NCI-H510A treated with DMSO at 0.1 percent for 48 hours (cell line): ENCODE measurements around the gene REXO5.

Experiments used
- DNase-seq: peaks from one replicate; lab custom pipeline; 2025; lab: John Stamatoyannopoulos, UW

REXO5 gene

DNA sequence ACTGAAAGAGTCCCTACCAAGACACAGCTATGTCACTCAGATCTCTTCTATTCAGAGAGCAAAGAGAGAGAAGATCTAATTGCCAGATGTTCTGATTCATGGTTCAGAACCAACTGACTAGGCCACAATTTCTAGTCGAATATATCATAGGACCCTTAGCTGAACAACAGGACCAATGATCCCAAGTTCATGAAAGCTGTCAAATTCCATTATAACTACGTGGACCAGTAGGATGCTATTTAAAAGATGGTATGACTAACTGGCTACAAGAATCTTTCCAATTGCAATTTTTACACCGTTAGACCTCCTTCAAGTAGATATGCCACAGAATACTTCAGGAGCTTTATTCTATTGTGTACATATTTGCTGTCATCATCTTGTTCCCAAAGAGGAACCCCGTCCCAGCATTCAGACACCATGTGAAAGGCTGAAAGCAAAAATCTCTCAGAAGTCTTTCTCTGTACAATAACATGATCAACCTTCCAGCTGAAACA, 67.8 kb downstream of the REXO5 start:
- no peak for DNase-seq

DNA sequence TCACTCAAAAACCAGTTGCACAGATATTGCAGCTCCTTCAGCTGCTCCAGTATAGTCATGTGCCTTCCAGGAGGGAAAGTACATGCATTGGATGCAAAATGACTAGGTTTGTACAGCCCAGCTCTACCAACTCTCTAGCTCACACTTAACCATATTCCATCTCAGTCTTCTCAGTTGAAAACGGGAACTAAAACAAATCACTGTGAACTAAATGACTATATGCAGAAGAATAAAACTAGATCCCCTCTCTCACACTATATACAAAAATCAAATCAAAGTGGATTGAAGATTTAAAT, 69.0 kb downstream of the REXO5 start:
- DNase-seq = no peak

DNA sequence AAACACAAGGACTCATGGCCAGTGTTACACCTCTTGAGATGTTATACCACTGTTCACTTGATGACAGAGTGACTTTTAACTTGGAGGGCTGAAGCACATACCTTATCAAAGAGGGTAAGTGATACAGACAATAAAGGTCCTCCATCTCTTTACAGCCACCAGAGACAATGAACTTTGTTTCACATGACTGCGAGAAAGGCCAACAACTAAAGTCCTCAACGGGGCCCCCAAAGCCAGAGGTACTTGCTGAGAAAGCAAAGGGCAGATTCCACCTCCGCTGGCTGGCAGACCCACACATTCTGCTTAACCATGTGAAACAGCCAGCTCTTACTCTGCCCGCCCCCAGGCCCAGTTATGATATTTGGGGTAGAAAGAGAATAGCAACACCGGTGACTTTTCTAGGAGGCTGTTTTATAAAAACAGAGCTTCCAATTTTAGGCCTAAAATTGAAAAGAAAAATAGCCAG, 72.4 kb downstream of the REXO5 start:
- no peak for DNase-seq

DNA sequence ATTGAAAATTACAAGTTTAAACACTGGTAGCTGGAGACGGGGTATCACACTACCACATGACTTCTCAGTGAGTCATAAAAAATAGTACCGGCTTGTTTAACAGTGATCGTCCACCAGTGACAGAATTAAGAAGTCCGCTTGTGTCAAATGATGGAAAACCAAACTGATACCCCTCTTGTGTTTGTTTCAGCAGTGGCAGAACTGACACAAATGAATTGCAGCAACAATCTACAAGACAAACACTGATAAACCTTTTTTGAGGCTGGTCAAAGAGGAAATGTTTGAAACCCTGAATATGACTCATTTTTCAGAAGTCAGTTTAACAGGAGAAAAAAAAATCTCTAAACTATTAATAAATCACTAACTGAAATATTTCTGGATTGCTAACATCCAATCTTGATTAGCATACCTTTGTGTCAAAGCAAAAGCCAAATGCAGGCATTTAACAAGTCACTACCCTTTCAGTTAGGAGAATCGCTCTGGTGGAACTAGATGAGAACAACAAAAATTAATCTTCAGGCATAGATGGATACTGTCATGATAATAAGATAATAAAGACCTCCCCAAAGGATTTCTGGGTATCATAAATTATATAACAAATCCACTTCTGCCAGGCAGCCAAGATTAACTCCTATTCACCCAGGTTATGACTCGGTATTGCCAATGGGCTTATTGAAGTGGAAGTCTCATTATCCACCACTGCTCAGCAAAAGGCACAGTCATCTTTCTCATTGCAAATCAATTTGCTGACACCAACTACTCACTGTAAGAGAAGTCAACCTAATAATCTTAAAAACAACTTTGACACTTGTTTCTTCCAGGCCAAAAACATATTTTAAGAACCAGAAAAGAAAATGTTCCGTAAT, 73.1 kb downstream of the REXO5 start:
- DNase-seq = no peak

DNA sequence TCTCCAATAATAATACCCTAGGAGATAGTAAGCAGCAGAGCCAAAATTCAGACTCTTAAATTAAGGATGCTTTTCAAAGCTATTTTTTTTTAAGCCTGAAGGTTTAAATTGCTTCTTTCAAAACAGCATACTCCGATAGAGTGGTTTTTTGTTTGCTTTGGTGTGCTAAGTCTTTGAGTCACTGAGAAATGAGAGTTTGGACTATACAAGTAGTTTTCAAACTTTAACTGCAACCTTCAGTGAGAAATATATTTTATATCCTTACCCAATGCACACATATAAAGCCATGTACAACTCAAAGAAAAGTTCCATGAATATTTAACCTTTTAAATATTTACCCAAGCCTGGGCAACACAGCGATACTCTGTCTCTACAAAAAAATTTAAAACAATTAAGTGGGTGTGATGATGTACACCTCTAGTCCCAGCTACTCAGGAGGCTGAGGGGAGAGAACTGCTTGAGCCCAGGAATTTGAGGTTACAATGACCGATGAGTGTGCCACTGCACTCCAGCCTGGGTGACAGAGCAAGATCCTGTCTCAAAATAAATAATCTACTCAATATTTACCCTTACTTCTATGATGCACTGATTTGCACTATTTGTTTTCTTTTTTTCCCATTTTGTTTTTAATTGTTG, 74.7 kb downstream of the REXO5 start:
- no peak for DNase-seq

DNA sequence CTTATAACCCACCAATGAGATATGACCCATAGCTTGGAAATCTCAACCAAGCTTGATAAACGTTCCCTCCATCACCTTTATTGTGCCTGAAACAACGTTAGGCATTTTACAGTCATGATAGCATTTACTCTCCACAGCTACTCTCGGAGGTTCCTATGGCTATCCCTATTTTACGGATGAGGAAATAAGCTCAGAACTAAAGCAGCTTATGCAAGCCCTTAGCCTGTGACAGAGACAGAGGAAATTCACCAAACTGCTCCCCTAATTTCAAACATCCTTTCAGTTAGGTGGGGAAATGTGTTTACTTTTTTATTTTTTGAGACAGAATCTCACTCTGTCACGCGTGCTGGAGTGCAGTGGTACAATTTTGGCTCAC, 75.2 kb downstream of the REXO5 start:
- DNase-seq = no peak

DNA sequence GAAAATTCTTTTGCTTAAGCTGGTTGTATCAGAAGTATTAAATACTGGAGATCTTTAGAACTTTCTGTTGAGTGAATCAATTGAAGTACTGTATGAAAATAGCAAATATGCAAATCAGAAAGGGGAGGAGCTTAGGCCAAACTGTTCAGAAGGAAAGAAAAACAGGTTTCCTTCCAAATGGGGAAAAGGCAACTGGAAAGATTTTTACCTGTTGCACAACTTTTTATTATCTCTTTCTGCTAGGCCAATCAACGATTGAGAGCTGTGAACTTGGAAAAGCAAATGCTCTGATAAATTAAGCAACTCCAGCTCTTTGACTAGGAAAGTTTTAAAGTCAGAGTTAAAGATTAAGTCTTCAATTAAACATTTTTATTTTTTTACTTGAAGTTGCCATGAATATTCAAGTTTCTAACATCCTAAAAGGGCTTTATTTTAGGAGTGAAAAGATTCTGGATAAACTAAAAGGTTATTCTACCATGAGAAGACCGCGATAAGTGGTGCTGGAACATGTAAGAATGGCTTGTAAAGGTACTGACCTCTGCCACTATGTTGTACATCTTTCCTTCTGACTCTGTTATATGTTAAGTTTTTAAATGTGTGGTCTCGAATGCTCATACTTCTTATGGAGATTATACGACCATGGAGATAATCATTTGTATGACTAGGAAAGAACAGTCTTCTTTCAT, 77.4 kb downstream of the REXO5 start:
- no peak for DNase-seq

DNA sequence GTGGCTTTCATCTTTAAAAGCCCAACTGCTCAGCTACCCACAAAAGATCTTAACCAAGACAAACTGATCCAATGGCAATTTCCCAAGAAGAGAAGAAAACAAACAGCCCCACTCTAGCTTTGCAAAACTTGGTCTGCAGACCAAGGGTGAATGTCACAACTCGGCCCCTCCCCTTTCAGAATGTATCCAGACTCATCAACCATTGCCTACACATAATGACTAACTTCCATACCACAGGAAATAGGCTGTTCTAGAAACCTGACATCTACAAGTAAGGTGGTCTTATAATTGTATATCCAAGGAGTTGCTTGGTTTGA, 77.9 kb downstream of the REXO5 start:
- no peak for DNase-seq

DNA sequence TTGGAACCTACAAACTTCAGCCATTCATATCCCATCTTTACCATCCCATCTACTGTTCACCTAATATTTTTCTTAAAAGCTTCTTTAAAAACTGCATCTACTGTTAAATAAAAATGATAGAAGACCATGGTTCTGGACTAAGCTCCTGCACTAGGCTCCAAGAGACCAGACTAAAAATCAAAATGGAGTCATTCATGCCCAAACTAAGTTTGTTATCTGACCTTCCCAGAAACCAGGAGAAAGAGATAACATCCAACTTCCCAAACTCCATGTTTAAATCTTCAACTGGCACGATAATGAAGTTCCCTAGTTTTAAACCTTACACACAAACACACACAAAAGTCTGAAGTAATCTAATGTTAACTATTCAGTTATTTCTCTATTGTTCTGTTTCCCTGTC, 80.0 kb downstream of the REXO5 start:
- no peak for DNase-seq

DNA sequence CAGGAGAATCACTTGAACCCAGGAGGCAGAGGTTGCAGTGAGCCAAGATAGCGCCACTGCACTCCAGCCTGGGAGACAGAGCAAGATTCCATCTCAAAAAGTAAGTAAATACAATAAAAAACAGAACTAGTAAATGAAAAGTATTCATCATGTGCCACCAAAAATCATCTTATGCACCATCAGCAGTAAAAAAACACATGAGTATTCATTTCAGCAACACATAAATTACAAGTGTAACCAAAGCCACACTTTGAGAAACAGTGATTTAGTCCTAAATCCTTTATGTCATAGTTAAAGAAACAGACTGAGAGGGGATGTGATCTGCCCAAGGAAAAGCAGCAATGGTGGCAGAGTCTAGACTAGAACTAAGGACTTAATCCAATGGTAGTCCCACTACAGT, 80.9 kb downstream of the REXO5 start:
- DNase-seq = no peak

DNA sequence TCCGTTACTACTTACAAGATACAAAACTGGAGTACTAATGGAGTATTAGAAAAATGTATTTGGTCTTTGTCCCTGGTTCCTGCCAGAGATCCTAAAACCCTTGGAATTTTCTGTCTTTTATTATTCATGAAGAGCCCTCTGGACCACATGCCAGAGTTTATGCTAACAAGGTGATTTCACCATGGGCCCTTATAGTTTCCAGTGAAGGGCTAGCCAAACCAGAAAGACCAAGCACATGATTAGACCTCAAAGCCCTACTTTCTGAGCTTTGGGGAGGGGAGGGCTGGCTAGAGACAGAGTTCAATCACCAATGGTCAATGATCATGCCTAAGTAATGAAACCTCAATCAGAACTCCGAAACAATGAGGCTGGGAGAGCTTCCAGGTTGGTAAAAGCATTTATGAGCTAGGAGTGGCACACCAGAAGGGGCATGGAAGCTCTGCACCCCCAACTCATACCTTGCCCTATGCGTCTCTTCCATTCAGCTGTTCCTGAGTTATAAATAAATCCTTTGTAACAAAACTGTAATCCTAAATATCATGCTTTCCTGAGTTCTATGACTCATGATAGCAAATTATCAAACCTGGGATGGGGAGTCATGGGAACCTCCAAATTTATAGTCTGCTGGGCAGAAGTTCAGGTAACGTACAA, 83.4 kb downstream of the REXO5 start:
- DNase-seq = no peak

DNA sequence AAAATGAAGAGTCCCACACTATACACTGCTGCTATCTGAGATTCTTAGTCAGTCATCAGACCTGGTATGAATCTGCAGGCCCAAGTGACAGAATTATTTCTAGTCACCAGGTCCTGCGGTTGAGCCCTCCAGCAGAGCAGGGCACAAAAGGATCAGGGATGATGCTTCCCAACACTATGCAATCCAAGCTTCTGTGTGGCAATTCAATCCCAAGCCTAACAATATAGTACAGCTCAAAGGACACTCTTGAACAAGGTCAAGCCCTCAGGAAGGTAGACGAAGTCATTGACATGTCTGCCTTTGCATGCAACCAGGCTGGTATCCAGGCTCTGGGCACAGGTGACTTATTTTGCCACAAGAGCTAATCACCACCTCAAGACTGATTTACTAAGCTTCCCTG, 88.1 kb downstream of the REXO5 start:
- no peak for DNase-seq

DNA sequence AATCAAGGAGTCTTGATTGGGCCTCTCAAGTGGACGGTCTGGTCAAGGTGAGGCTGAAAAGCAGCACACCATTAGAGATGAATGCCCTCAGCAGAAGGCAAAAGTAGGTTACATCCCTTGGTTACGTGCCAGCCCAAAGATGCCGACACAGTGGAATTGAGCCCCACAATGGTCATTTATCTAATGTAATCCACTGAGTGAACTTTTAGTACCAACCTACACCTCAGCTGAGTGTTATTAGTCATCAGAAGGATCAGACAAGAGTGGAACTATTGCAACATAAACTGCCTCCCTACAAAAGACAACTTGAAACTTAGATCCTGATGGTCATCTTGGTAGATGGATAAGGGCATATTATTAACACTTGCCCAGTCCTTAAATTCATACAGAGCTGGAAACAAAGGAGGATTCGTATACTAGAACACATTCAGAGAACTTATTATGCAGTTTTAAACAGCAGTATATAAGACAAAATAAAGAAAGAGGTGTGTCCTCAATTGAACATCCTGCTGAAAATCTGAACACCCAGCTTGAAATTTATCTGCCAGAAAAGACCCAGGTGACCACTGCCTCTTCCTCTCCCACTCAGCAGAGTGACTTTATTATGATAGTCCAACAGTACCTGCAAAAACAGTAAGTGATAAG, 91.0 kb downstream of the REXO5 start:
- DNase-seq = no peak

DNA sequence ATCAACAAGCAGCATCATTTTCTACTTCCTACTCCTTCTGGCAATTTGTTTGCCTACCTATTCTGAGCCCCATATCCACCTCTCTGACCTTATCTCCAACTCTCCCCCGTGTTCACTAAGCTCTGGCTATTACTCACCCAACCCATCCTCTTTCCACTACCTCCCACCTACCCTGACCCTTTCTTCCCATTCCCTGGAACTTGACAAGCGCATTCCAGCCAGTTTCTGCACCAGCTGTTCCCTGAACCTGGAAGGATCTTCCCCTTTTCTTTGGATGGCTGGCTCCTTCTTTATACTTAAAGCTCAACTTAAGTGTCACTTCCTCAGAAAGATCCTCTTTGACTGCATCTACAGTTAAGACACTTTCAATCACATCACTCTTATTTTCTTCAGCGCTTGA, 91.6 kb downstream of the REXO5 start:
- no peak for DNase-seq

DNA sequence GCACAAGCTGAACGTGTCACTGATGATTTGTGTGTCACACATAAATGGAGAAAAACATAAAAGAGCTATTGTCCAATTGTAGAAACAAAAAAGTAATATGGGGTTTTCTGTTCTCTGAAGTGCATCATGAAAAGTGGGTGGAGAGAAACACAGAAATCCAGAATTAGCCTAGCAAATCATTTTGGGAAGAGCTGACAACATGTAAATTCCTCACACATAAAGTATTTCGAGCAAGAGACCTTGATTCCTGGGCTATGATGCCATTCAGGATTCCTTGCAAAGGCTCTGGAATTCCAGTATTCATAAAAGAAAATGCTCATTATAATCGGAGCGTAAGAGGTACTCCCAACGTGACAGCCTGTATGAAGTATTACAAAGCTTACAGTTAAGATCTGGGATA, 92.7 kb downstream of the REXO5 start:
- DNase-seq = no peak
